Jurkat, Clone E6-1 (cell line): ENCODE data around the gene NAA60.
"Not testable (repeated sequence)": the region's sequence is repeated elsewhere in the genome, so short reads cannot be mapped to it uniquely, and the experiment has no call there.

Source experiments
- DNase-seq: peaks from one replicate; pipeline ENCODE4 v3.0.0-alpha.2; 2011; ENCODE audit warnings: low read depth, low spot score
- H3K4me3 ChIP-seq: 2 replicates; pipeline ENCODE4 v1.5.1; 2011; ENCODE audit warnings: mild to moderate bottlenecking, low read length, control low read depth, moderate library complexity

Gene NAA60

DNA sequence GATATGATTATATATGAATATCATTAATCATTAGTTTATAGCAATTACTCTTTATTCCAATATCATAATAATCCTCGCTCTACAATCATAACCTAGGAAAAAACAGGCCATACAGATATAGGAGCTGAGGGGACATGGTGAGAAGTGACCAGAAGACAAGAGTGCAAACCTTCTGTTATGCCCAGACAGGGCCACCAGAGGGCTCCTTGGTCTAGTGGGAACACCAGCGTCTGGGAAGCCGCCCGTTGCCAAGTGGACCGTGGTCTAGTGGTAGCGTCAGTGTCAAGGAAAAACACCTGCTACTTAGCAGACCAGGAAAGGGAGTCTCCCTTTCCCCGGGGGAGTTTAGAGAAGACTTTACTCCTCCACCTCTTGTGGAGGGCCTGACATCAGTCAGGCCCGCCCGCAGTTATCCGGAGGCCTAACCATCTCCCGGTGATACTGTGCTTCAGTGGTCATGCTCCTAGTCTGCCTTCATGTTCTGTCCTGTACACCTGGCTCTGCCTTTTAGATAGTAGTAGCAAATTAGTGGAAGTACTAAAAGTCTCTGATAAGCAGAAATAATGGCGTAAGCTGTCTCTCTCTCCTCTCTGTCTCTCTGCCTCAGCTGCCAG, 83.8 kb downstream of the NAA60 start:
- not testable (repeated sequence) for H3K4me3 ChIP-seq
- DNase-seq, result peak; percentile 24

DNA sequence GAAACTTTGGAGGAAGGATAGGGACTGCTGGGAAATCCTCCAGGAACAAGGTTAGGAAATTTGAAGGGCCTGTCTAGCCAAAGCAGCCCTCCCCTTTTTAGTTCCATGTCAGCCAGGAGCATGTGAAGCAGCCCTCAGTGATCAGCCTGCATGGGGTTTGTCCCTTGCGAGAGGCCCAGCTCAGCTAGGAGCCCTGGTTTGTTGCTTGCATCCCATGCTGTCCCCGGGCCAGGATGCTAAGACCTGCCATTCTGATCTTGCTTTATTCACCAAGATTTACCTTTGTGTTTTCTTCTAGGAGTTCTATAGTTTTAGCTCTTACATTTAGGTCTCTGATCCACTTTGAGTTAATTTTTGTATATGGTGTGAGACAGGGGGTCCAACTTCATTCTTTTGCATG, 84.9 kb downstream of the NAA60 start:
- no peak overlapping the region for H3K4me3 ChIP-seq
- no peak for DNase-seq

DNA sequence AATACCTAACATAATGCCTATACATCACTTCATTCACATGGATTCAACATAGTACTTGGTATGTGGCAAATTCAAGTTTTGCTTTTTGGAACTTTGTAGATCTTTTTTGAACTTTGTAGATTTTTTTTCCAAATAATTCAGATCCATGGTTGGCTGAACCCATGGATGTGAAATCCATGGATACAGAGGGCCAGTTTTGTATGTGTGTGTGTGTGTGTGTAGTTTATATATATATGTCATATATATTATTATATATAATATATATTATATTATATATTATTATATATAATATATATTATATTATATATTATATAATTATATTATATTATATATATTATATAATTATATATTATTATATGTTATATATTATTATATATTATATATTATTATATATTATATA, 85.7 kb downstream of the NAA60 start:
- no peak overlapping the region for H3K4me3 ChIP-seq
- no peak for DNase-seq

DNA sequence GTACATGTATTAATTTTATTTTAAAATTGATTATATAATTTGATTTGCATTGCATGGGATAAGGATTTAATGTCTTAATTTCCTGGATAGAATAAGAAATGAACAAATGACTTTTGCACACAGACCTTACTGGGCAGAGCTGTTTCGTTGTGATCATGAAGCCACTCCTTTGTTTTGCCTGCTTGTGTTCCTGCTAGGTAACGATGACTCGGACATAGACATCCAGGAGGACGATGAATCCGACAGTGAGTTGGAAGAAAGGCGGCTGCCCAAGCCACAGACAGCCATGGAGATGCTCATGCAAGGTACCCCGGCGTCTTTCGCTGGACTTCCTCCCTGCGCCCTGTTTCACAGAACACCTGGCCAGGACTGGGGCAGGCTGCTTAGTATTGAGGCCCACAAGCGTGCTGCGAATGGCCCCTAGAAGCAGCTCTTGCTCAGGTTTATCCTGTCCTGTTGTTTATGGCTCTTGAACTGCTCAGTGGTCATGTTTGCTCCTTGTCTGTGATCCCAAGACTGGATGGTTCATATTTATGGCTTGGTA, 87.0 kb downstream of the NAA60 start:
- no peak for DNase-seq
- no peak overlapping the region for H3K4me3 ChIP-seq

DNA sequence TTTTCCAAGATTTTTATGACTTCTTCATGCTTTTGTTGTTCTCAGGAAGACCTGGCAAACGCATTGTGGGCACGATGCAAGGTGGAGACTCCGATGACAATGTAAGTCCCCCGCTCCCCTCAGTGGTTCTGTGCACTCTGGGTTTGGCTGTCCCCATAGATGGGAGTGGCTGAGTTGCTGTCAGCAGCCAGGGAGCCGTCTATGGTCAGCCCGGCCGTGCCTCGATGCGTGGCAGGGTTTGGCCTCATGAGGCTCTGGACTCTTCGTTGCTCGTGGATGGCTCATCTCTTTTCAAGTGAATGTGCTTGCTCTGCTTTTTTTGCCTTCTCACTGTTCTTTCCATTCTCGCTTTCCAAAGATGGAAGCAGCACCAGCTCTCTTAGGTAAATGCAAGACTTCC, 89.3 kb downstream of the NAA60 start:
- H3K4me3 ChIP-seq, result no peak overlapping the region
- DNase-seq, result no peak

DNA sequence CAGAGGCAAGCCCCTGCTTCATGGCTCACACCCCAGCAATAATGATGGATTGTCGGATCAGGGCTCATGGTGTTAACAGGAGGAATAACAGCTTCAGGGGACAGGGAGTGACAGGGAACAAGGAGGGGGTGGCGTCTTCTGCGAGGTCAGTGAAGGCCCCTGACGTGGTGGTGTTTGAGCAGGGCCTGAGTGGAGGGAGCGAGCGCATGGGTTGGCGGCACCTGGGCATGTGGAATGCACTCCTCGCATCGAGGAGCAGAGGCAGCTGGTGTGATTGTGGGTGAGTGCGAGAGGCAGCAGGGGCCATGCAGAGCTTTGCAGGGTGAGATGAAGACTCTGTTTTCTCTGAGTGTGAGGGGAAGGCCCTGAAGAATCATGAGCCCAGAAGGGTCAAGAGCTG, 90.6 kb downstream of the NAA60 start:
- DNase-seq, result no peak
- no peak overlapping the region for H3K4me3 ChIP-seq

DNA sequence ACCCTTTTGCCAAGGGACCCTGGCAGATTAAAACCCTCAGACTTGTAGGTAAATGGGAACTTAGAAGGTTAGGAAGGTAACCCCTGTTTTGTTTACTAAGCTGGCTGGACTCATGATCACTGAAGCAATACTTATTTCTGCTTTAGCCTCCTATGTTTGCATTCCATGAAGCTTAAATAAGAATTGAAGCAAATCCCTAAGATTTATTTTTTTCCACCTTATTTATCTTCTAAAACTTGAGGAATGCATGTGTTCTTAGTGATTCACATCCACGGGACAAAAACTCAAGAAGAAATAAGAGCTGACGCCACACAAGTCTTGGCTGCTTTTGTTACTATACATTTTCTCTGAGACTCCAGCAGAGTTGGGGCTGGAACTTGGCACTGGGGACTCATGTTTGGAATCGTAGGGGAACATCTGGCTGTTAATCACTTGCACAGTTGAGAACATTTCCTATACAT, 92.8 kb downstream of the NAA60 start:
- no peak for DNase-seq
- no peak overlapping the region for H3K4me3 ChIP-seq
